NCI-H524 treated with DMSO at 0.1 percent for 48 hours (cell line): ENCODE measurements around the gene PTPRN2.

Experiments used
- DNase-seq: peaks from one replicate; lab custom pipeline; 2025; lab: John Stamatoyannopoulos, UW

Gene PTPRN2

GRCh38 chr7:158027646-158028045 is 560.0 kb downstream of the PTPRN2 start:
- no peak for DNase-seq

- no peak for DNase-seq
Observed at GRCh38 chr7:158026636-158027265, 560.9 kb downstream of the PTPRN2 start.

GRCh38 chr7:158025686-158026600 is 561.7 kb downstream of the PTPRN2 start:
- no peak for DNase-seq

DNA sequence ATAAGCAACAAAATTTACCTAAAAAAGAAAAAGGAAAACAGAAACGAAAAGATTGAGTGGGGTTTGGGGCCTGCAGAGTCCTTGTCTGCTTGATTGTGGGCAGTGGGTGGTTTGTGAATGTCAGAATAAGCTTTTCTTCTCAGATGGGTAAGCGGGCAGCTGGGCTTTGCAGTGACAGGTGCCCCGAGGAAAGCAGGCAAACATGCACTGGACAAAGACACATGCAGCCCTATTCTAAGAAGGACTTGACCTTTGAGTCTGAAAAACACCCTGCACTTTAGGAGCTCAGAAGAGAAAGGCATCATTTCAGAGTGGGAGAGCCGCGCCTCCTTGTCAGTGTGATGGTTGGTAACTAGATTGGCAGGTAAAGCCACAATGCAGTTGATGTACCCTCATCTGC is 562.7 kb downstream of the PTPRN2 start:
- DNase-seq = no peak

DNA sequence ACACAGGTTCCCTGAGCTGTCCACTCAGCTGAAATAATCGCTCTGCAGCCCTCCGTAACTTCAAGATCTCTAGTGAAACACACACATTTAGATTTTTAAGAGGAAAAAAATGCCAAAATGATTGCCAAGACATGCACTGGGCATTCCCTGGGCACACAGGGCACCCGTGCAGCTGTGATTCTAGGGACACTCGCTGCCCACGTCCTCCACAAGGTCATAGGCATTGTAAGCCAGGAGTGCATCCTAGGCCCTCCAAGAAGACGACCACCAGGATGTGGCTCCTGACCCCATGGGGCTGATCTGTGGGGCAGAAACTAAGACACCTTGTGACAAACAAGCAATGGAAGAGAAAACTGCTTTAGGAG is 563.3 kb downstream of the PTPRN2 start:
- DNase-seq = no peak

GRCh38 chr7:158023681-158024350 is 563.8 kb downstream of the PTPRN2 start:
- no peak for DNase-seq

DNA sequence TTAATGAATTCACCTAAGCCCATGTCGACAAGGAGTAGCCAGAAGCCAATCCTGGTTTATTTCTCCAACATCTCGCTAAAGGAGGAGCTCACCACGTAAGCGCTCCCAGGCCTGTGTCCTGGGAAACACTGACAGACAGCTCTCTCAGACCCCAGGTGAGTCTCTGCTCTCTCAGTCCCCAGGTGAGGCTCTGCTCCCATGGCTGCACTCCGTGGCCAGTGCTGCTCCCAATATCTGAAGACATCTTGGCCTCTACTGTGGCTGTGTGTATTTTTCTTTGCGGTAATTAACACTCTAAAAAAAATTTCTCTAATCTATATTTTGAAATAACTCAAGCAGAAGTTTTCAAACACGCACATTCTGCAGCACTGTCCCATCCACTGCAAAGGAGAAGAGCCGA is 564.5 kb downstream of the PTPRN2 start:
- no peak for DNase-seq

GRCh38 chr7:158022601-158023000 is 565.0 kb downstream of the PTPRN2 start:
- no peak for DNase-seq

DNA sequence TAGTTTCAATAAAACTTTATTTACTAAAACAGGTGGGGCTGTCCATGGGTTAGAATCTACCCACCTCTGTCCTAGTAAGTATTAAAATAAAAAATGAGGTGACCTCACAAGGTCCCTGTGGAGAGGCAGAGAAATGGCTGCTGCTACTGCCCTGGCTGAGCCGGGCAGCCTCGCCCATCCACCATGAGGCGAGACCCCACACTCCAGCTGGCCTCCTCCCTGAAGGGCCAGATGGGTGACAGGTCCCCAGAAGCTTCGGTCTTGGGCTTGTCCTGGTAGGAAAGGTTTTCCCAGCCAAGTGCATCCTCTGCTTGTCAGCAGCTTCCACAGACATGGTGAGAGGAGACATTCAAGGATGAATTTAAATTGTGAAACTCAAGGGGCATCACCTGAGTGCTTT is 565.8 kb downstream of the PTPRN2 start:
- DNase-seq = no peak

DNA sequence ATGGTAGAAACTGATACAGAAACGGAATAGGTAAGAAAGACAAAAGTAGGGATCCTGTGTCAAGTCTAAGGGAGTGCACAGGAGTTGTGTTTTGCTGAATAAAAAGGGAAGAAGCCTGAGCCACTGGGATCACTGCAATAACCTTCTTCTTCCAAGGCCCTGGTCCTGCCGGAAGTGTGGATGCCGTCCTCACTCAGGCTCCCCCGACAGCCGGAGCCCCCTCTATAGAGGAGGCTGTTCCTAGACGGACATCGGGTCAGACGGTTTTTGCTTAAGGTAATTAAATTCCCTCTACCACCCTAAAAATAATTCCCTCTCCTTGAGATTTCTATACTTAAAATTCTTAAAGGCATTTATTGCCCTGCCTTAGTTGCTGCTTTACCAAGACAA is 566.9 kb downstream of the PTPRN2 start:
- no peak for DNase-seq

- no peak for DNase-seq
Observed at GRCh38 chr7:158019726-158020705, 567.6 kb downstream of the PTPRN2 start.

- DNase-seq = no peak
Observed at GRCh38 chr7:158018971-158019645, 568.5 kb downstream of the PTPRN2 start.

- DNase-seq = no peak
Observed at GRCh38 chr7:158018098-158018762, 569.4 kb downstream of the PTPRN2 start.

- no peak for DNase-seq
Observed at GRCh38 chr7:158017111-158018097, 570.2 kb downstream of the PTPRN2 start.

GRCh38 chr7:158016180-158017097 is 571.2 kb downstream of the PTPRN2 start:
- peak; percentile 2 for DNase-seq

- no peak for DNase-seq
Observed at GRCh38 chr7:158015403-158016179, 572.0 kb downstream of the PTPRN2 start.

DNA sequence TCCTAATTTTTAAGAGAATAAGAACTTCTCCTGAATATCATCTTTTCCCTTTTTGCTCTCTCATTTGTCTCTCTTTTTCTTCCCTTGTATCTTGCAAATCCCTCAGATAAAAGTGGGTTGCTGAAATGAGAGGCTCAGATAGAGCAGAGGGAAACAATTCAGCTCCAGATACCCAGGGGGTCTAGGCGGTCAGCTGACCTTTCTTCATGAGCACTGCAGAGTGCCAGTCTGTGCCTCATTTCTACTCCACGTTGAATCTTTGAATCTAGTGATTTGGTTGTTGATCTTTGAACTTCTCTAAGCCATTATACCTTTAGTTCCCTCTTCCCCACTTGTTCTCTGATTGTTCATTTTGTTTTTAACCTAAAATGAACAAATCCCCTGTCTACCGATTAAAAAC is 572.6 kb downstream of the PTPRN2 start:
- DNase-seq = no peak
